ENCODE data around the gene POU6F2. TPM values are rescaled to one million over a fixed set of nuclear protein-coding genes. Genes with fewer than 3 reads are reported as not detected.

Gene POU6F2
- total and polyA plus RNA-seq, 5 experiments from 2014 or later: not detected

DNA sequence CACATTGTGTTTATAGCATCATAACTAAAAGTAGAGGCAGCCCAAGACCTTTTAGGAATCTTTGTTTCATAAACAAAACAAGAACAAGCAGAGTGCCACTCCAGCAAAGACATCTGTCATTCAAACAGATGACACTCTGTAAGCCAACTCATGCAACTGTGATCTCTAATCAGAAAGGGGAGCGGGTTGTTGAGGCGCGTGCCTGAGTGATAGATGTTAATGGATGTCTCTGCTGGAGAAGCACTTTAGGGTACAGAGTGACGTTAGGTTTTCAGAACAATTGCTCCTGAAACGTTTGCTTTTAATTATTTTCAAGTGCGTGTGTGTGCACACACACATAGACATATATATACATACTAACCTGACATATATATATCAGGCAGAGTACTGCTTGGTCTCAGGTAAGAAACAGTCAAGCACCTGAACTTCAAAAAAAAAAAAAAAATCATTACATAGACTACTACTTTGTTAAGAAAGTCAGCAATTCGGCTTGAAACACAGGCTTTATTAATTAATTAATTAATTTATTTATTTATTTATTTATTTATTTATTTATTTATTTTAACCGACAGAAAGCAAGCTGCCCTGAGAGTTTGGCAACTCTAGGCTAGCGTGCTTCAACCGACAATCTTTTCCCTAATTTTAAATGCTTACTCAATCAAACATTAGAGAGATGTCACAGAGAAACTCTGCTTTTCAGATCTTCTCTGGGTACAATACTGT, 109.1 kb downstream of the POU6F2 start:
- Mint-ChIP-seq H3K9me3 (no peaks in the 10 kb centered on the region), H3K4me1 (peaks cover 0 to 3% (median 1%) of the 10 kb centered on the region in 4 donors), H3K27ac (no peak overlapping the region), H3K4me3 (no peak overlapping the region), H3K36me3 (no peaks in the 10 kb centered on the region), H3K27me3 (peaks cover 0 to 31% (median 11%) of the 10 kb centered on the region in 5 donors)
- ATAC-seq: no peak
- POLR2A ChIA-PET: no interaction called here
- DNase-seq: no peak

GRCh38 chr7:39088730-39089593, 111.3 kb downstream of the POU6F2 start:
- H3K27ac Mint-ChIP-seq: no peak overlapping the region
- H3K36me3 Mint-ChIP-seq: no peaks in the 10 kb centered on the region
- DNase-seq (no peak), ATAC-seq (no peak)
- H3K27me3 Mint-ChIP-seq: peaks cover 0 to 16% (median 8%) of the 10 kb centered on the region in 5 donors
- peaks cover 0 to 3% (median 1%) of the 10 kb centered on the region in 4 donors for H3K4me1 Mint-ChIP-seq
- POLR2A ChIA-PET: no interaction called here
- no peak overlapping the region for H3K4me3 Mint-ChIP-seq
- H3K9me3 Mint-ChIP-seq: no peaks in the 10 kb centered on the region

DNA sequence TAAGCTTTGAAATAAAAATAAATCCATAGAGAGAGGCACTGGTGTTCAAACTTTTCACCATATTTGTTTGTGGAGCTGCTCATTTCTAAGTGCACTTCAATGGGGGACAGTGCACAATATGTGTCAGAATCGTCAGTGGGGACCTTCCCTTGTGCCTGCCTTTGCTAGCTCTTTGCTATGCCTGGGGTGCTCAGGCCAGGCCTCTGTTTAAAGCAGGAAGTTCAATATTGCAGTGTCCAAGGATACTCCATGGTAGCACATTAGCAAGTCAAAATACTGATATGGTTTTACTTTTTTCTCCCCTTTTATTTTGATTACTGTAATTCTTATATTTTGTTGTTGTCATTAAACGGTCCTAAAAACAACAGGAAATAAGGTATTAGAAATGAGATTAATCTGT, 113.4 kb downstream of the POU6F2 start:
- H3K27me3 Mint-ChIP-seq: peaks cover 0 to 4% (median 2%) of the 10 kb centered on the region in 5 donors
- no peaks in the 10 kb centered on the region for H3K36me3 Mint-ChIP-seq
- DNase-seq (no peak), ATAC-seq (no peak)
- H3K27ac Mint-ChIP-seq: no peak overlapping the region
- no peaks in the 10 kb centered on the region for H3K9me3 Mint-ChIP-seq
- POLR2A ChIA-PET: no interaction called here
- no peaks in the 10 kb centered on the region for H3K4me1 Mint-ChIP-seq
- H3K4me3 Mint-ChIP-seq: no peak overlapping the region

DNA sequence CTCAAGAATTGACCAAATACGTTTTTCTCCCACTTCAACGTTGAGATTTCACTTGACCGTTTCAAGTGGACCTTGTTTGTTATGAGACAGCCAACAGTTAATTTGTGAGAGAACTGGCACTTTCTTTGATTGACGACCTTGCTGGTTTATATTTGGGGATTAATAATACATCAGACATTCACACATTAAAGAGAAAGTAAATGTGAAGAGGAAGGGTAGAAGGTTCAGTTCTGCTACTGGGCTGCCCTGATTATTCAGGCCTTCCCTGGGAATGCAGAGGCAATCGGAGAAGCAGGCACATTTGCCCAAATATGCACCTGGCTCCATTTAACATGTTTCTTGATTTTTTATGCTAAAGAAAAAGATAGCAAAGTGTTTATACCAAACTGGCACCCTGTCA, 114.1 kb downstream of the POU6F2 start:
- no peak for DNase-seq
- POLR2A ChIA-PET: no interaction called here
- ATAC-seq: no peak
- no peak overlapping the region for H3K4me3 Mint-ChIP-seq
- no peaks in the 10 kb centered on the region for H3K36me3 Mint-ChIP-seq
- H3K27ac Mint-ChIP-seq: no peak overlapping the region
- no peaks in the 10 kb centered on the region for H3K4me1 Mint-ChIP-seq
- H3K9me3 Mint-ChIP-seq: no peaks in the 10 kb centered on the region
- no peaks in the 10 kb centered on the region for H3K27me3 Mint-ChIP-seq

- POLR2A ChIA-PET: no interaction called here
- H3K4me1 Mint-ChIP-seq: no peaks in the 10 kb centered on the region
- no peak for DNase-seq
These were observed 117.0 kb downstream of the POU6F2 start for GRCh38 chr7:39094731-39095130.

DNA sequence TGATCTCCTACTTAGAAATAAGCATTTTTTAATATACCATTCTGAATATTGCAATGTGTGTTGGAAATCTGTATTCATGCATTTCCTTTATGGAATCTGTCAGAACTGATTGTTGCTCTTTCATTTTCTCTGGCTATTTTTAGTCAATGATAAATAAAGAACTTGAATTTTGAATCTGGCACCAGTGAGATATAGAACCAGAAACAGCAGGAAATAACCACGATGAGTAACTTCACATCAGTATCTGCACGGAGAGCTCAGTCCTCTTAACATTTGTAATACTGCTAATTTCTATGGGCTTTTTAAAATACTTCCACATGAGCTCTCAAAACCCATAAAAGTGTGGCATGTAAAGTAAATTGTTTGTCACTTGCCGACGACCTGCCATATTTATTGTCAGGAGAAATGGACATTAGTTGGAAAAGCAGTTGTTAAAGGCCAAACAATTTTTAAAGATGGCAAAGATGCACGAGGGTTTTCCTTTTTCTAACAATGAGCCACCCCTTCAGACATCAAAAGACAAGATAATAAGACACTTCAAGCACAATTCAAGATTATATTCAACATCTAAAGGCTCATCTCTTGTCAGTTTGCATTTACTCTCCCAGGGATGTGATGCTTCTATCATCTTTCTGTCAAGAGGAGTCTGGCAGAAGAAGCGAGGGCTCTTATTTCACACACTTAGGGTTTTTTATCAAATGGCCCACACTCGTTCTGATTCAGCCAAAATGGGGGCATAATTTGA, 118.3 kb downstream of the POU6F2 start:
- POLR2A ChIA-PET: no interaction called here
- DNase-seq: no peak
- Mint-ChIP-seq H3K27me3 (no peaks in the 10 kb centered on the region), H3K9me3 (no peaks in the 10 kb centered on the region), H3K27ac (no peak overlapping the region), H3K4me3 (no peak overlapping the region), H3K36me3 (no peaks in the 10 kb centered on the region), H3K4me1 (no peaks in the 10 kb centered on the region)
- no peak for ATAC-seq

More at GRCh38 chr7:39094731-39095130, 117.0 kb downstream of the POU6F2 start:
- no peak for ATAC-seq
- Mint-ChIP-seq H3K4me3 (no peak overlapping the region), H3K36me3 (no peaks in the 10 kb centered on the region), H3K27ac (no peak overlapping the region), H3K27me3 (no peaks in the 10 kb centered on the region), H3K9me3 (no peaks in the 10 kb centered on the region)

- H3K9me3 Mint-ChIP-seq: no peaks in the 10 kb centered on the region
- no peaks in the 10 kb centered on the region for H3K36me3 Mint-ChIP-seq
- POLR2A ChIA-PET: no interaction called here
- H3K27me3 Mint-ChIP-seq: peaks cover 0 to 6% (median 4%) of the 10 kb centered on the region in 5 donors
- no peaks in the 10 kb centered on the region for H3K4me1 Mint-ChIP-seq
- ATAC-seq (no peak), DNase-seq (no peak)
- no peak overlapping the region for H3K27ac Mint-ChIP-seq
- H3K4me3 Mint-ChIP-seq: no peak overlapping the region
These were observed 120.8 kb downstream of the POU6F2 start for GRCh38 chr7:39098506-39098905.

DNA sequence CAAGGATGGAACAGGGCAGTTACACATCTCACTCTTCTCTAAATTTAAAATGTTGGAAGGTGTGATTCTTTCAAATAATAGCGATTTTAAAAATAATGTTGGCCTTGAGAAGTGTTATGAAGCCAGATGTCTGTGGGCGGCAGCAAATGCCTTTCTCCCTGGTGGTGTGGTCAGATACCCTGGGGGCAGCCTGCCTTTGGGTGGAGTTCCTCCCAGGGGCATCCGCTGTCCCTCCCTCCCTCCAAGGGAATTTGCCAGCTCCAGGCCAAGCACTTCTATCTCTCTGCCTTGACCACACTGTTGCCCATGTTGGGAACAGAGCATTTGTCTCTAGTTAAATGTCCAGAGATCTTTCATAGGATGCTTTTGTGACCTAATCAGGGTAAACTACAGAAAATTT, 121.4 kb downstream of the POU6F2 start:
- DNase-seq (no peak), ATAC-seq (no peak)
- Mint-ChIP-seq H3K27ac (no peak overlapping the region), H3K4me1 (no peaks in the 10 kb centered on the region), H3K9me3 (no peaks in the 10 kb centered on the region), H3K36me3 (no peaks in the 10 kb centered on the region), H3K27me3 (peaks cover 0 to 6% (median 4%) of the 10 kb centered on the region in 5 donors), H3K4me3 (no peak overlapping the region)
- POLR2A ChIA-PET: no interaction called here

- Mint-ChIP-seq H3K27ac (no peak overlapping the region), H3K9me3 (no peaks in the 10 kb centered on the region), H3K4me3 (no peak overlapping the region), H3K27me3 (peaks cover 0 to 7% (median 4%) of the 10 kb centered on the region in 5 donors), H3K36me3 (no peaks in the 10 kb centered on the region), H3K4me1 (no peaks in the 10 kb centered on the region)
- no peak for DNase-seq
- POLR2A ChIA-PET: no interaction called here
- ATAC-seq: no peak
These were observed 122.6 kb downstream of the POU6F2 start for GRCh38 chr7:39100270-39100669.

DNA sequence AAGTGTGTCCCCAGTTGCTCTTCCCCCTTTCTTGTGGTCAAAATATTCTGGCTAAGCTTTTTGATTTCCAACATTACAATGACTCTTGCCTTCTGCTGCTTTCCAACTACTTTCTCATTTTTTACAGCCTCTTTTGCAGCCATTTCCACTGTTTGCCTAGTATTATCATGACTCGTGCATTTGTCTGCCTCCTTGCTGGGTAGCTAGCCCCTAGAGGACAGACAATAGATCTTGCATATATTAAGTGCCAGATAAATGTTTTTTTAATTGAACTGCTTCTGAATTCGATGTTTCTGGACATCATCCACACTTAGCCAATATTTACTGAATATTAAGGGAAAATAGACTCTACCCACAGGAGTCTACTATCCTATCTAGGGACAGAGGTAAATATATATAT, 124.5 kb downstream of the POU6F2 start:
- Mint-ChIP-seq H3K36me3 (no peaks in the 10 kb centered on the region), H3K4me1 (no peaks in the 10 kb centered on the region), H3K4me3 (no peak overlapping the region), H3K27ac (no peak overlapping the region), H3K9me3 (no peaks in the 10 kb centered on the region), H3K27me3 (peaks cover 0 to 7% (median 4%) of the 10 kb centered on the region in 5 donors)
- POLR2A ChIA-PET: no interaction called here
- DNase-seq: no peak
- ATAC-seq: no peak

DNA sequence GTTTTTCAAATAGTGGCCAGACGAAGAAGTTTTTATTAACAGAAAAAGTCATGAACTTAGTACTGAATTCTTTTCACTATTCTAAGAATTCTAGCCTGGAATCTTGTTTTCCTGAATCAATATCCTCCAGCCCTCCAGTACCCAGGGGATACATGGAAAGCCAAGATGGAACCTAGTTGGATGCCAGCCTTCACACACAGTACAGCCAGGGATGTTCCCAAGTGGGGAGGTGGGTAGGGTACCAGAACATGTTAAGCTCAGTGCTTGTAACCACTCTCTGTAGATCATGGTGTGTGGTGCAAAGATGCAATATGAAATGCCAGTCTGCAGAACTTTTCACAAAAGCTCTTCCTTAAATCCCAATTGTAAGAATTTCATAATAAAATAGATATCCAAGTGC, 128.0 kb downstream of the POU6F2 start:
- H3K4me1 Mint-ChIP-seq: peaks cover 0 to 1% (median 0%) of the 10 kb centered on the region in 4 donors
- no peak for ATAC-seq
- POLR2A ChIA-PET: no interaction called here

DNA sequence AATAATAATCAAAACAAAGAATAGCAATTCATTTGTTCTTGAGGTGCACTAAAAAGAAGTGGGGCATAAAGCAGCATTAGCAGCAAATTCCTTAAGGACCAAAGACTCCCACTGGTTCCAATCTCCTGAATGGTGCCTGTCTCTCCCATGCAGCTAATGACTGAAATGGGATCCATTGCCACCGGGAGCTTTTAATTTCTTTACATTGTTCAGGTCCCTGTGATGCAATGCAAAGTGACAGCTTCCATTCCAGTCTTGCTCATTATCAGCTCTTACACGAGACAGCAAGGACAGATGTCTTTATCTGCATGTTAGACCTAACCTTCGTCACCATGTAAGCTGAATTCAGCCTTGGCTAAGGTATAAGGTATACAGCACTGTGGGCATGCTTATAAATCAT, 148.1 kb downstream of the POU6F2 start:
- no peak for DNase-seq
- ATAC-seq: no peak
- peaks cover 5 to 13% (median 10%) of the 10 kb centered on the region in 5 donors for H3K27me3 Mint-ChIP-seq
- peaks cover 0 to under 1% (median 0%) of the 10 kb centered on the region in 4 donors for H3K4me1 Mint-ChIP-seq
- peaks cover 0 to 3% (median 0%) of the 10 kb centered on the region in 9 donors for H3K9me3 Mint-ChIP-seq
- H3K27ac Mint-ChIP-seq: no peak overlapping the region
- no peak overlapping the region for H3K4me3 Mint-ChIP-seq
- no peaks in the 10 kb centered on the region for H3K36me3 Mint-ChIP-seq
- POLR2A ChIA-PET: no interaction called here

More for the DNA sequence above, 128.0 kb downstream of the POU6F2 start:
- Mint-ChIP-seq H3K36me3 (no peaks in the 10 kb centered on the region), H3K27me3 (peaks cover 2 to 8% (median 6%) of the 10 kb centered on the region in 5 donors), H3K27ac (no peak overlapping the region), H3K9me3 (no peaks in the 10 kb centered on the region), H3K4me3 (no peak overlapping the region)
- no peak for DNase-seq

- DNase-seq: no peak
- no peak for ATAC-seq
- H3K4me1 Mint-ChIP-seq: peaks cover 0 to 6% (median under 1%) of the 10 kb centered on the region in 4 donors
- no peak overlapping the region for H3K27ac Mint-ChIP-seq
- peaks cover 8 to 21% (median 14%) of the 10 kb centered on the region in 5 donors for H3K27me3 Mint-ChIP-seq
- H3K36me3 Mint-ChIP-seq: no peaks in the 10 kb centered on the region
- POLR2A ChIA-PET: no interaction called here
- peaks cover 0 to 3% (median 0%) of the 10 kb centered on the region in 9 donors for H3K9me3 Mint-ChIP-seq
- H3K4me3 Mint-ChIP-seq: no peak overlapping the region
These were observed 149.3 kb downstream of the POU6F2 start for GRCh38 chr7:39127058-39127457.
